Lower lobe of right lung (tissue), 2 donors: ENCODE measurements around the gene CD84. TPM values are rescaled to one million over a fixed set of nuclear protein-coding genes. Genes with fewer than 3 reads are reported as not detected.
"Not testable (repeated sequence)": the region's sequence is repeated elsewhere in the genome, so short reads cannot be mapped to it uniquely, and the experiment has no call there.

Experiments
- ATAC-seq, 2 donors: fragments of 200-7000 bp; cut with Tn5 transposase; one replicate each; pipeline ENCODE4 v1.9.1; 2020 to 2022; ENCODE audit warnings: mild to moderate bottlenecking in 2 of 2, moderate library complexity in 2 of 2
- DNase-seq: peaks from one replicate; pipeline ENCODE4 v3.0.0-alpha.2; 2020
- H3K27ac ChIP-seq: fragments of 200-600 bp; one replicate; pipeline ENCODE4 v1.8.0; 2022
- H3K27me3 ChIP-seq: fragments of 200-600 bp; one replicate; pipeline ENCODE4 v1.8.0; 2022; ENCODE audit warnings: low read depth
- H3K36me3 ChIP-seq: fragments of 200-600 bp; one replicate; pipeline ENCODE4 v1.8.0; 2022; ENCODE audit warnings: mild to moderate bottlenecking
- H3K4me1 ChIP-seq: fragments of 200-600 bp; one replicate; pipeline ENCODE4 v1.8.0; 2022
- H3K4me3 ChIP-seq: fragments of 200-600 bp; one replicate; pipeline ENCODE4 v1.8.0; 2022; ENCODE audit warnings: mild to moderate bottlenecking
- H3K9me3 ChIP-seq: fragments of 200-600 bp; one replicate; pipeline ENCODE4 v1.8.0; 2022
- intact Hi-C: fragments of 100-400 bp; cut with DNase I; formaldehyde crosslinking; loops from one replicate; pipeline ENCODE4 v1.11.0; 2022
- total RNA-seq: library from RNA; stranded (reverse); fragmentation: NEBNext Ultra II Directional; extraction: Animal tissue kit (Norgen Biotek cat#: 25700); gene quantifications from one replicate; pipeline ENCODE4 v1.2.1, GENCODE V29; 2021
- TF ChIP-seq, protein P1 (sequence below): fragments of 200-600 bp; IDR thresholded peaks from one replicate; pipeline ENCODE4 v1.8.0; 2022; ENCODE audit warnings: antibody characterized with exemption, mild to moderate bottlenecking
- donor health status: DM: no; HTN: yes; CAD: no; lungs with severe emphysema.

The CD84 gene
- total RNA-seq, 1 donor from 2014 or later: 24.1 TPM

DNA sequence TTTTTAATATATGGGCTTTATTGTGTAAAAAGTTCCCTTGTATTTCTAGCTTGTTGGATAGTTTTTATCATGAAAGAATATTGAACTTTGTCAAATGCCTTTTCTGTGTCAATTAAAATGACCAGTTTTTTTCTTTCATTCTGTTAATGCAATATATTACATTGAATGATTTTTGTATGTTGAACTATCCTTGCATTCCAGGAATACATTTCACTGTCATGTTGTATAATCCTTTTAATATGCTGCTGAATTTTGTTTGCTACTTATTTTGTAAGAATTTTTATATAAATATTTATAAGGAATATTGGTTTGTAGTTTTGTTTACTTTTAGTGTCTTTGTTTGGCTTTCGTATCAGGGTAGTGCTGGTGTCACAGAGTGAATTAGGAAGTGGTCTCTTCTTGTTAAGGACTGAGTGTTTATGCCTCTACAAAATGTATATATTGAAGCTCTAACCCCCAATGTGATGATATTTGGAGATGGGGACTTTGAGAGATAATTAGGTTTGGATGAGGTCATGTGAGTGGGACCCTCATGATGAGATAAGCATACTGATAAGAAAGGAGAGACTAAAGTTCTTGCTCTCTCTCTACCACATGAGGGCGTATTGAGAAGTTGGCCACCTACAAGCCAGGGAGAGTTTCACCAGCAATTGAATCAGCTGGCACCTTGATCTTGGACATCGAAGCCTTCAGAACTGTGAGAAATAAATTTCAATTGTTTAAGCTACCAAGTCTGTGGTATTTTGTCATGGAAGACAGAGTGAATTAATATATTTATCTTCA lies 44.3 kb downstream of the CD84 start:
- intact Hi-C loops: no loop called here
- TF ChIP-seq, protein P1, sequence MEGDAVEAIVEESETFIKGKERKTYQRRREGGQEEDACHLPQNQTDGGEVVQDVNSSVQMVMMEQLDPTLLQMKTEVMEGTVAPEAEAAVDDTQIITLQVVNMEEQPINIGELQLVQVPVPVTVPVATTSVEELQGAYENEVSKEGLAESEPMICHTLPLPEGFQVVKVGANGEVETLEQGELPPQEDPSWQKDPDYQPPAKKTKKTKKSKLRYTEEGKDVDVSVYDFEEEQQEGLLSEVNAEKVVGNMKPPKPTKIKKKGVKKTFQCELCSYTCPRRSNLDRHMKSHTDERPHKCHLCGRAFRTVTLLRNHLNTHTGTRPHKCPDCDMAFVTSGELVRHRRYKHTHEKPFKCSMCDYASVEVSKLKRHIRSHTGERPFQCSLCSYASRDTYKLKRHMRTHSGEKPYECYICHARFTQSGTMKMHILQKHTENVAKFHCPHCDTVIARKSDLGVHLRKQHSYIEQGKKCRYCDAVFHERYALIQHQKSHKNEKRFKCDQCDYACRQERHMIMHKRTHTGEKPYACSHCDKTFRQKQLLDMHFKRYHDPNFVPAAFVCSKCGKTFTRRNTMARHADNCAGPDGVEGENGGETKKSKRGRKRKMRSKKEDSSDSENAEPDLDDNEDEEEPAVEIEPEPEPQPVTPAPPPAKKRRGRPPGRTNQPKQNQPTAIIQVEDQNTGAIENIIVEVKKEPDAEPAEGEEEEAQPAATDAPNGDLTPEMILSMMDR: no peak
- Histone ChIP-seq H3K9me3 (peaks cover 20% of the 10 kb centered on the region), H3K4me3 (no peak overlapping the region), H3K36me3 (no peaks in the 10 kb centered on the region), H3K4me1 (peaks cover 8% of the 10 kb centered on the region), H3K27ac (no peak overlapping the region), H3K27me3 (no peaks in the 10 kb centered on the region)
- DNase-seq: no peak
- no peak for ATAC-seq

DNA sequence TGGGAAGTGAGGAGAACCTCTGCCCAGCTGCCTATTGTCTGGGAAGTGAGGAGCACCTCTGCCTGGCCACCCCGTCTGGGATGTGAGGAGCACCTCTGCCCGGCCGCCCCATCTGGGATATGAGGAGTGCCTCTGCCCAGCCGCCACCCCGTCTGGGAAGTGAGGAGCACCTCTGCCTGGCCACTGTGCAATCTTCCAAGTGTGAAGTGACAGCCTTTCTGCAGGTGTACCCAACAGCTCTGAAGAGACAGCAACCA lies 46.8 kb downstream of the CD84 start:
- H3K27me3 ChIP-seq, H3K27ac ChIP-seq, H3K4me1 ChIP-seq, H3K4me3 ChIP-seq, H3K36me3 ChIP-seq, ATAC-seq, intact Hi-C loops, DNase-seq: not testable (repeated sequence)
- H3K9me3 ChIP-seq: peaks cover 20% of the 10 kb centered on the region

DNA sequence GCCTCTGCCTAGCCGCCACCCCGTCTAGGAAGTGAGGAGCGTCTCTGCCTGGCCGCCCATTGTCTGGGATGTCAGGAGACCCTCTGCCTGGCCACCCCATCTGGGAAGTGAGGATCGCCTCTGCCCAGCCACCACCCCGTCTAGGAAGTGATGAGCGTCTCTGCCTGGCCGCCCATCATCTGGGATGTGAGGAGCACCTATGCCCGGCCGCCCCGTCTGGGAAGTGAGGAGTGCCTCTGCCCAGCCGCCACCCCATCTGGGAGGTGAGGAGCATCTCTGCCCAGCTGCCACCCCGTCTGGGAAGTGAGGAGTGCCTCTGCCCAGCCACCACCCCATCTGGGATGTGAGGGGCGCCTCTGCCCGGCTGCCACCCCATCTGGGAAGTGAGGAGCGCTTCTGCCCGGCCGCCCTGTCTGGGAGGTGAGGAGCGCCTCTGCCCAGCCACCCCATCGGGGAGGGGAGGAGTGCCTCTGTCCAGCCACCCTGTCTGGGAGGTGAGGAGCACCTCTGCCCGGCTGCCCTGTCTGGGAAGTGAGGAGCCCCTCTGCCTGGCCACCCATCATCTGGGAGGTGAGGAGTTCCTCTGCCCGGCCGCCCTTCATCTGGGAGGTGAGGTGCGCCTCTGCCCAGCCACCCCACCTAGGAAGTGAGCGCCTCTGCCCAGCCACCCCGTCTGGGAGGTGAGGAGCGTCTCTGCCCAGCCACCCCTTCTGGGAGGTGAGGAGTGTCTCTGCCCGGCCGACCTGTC lies 47.3 kb downstream of the CD84 start:
- H3K27ac ChIP-seq, ATAC-seq, H3K4me1 ChIP-seq, H3K36me3 ChIP-seq, intact Hi-C loops, H3K4me3 ChIP-seq, H3K27me3 ChIP-seq, DNase-seq: not testable (repeated sequence)
- peaks cover 20% of the 10 kb centered on the region for H3K9me3 ChIP-seq

DNA sequence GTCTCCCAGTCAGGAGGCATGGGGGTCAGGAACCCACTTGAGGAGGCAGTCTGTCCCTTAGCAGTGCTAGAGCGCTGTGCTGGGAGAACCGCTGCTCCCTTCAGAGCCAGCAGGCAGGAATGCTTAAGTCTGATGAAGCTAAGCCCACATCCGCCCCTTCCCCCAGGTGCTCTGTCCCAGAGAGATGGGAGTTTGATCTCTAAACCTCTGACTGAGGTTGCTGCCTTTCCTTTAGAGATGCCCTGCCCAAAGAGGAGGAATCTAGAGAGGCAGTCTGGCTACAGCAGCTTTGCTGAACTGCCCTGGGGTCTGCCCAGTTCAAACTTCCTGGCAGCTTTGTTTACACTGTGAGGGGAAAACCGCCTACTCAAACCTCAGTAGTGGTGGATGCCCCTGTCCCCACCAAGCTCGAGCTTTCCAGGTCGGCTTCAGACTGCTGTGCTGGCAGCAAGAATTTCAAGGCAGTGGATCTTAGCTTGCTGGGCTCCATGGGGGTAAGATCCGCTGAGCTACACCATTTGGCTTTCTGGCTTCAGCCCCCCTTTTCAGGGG lies 49.8 kb downstream of the CD84 start:
- H3K9me3 ChIP-seq: peaks cover 15% of the 10 kb centered on the region
- H3K4me1 ChIP-seq, H3K27me3 ChIP-seq, DNase-seq, H3K4me3 ChIP-seq, H3K36me3 ChIP-seq, ATAC-seq, intact Hi-C loops, H3K27ac ChIP-seq: not testable (repeated sequence)

DNA sequence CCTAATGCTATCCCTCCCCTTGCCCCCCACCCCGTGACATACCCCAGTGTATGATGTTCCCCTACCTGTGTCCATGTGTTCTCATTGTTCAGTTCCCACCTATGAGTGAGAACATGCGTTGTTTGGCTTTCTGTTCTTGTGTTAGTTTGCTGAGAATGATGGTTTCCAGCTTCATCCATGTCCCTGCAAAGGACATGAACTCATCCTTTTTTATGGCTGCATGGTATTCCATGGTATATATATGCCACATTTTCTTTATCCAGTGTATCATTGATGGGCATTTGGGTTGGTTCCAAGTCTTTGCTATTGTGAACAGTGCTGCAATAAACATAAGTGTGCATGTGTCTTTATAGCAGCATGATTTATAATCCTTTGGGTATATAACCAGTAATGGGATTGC lies 55.5 kb downstream of the CD84 start:
- intact Hi-C loops, ATAC-seq, H3K36me3 ChIP-seq, H3K27ac ChIP-seq, DNase-seq, H3K27me3 ChIP-seq, H3K4me3 ChIP-seq, H3K9me3 ChIP-seq: not testable (repeated sequence)
- peaks cover 14% of the 10 kb centered on the region for H3K4me1 ChIP-seq

DNA sequence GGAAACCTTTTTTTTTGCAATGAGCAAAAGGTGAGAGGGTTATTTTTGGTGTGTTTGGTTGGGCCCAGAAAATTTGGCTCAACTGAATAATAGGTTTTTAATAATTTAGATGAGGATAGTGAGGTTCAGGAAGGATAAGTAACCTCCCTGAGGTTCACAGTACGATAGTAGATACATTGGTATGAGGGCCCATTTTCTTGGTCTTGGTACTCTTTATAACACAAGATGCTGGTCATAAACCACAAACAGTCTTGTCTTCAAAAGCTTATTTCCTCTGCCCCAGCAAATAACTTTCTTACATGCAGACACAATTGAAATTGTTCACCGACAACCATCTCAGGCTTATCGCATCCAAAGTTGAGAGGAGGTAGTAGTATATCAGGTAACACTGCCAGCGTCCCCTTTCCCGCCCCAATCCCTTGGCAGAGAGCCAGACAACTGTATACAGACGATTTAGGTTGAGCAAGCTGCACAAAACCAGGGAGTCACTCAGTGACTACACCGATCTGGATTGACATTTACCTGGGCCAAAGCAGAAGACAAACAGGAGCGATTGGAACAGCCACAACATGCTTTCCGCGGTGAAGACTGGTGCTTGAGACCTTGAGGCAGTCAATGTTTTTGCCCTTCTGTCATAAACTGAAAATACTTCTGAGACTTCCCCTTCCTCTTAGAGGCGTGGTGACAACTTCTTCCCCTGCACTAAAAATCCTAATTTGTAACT lies 56.5 kb downstream of the CD84 start, which contains the start of gene SLAMF6:
SLAMF6 (minus strand) TSS at position 634 of the 724 bp plus-strand sequence; CDS start at position 571, 63 bp downstream.
- TF ChIP-seq, protein P1: no peak
- Histone ChIP-seq H3K4me3 (peak within 1 kb of the TSS; percentile 38), H3K36me3 (no peaks in the 10 kb centered on the region), H3K9me3 (peaks cover 8% of the 10 kb centered on the region), H3K4me1 (peaks cover 14% of the 10 kb centered on the region), H3K27ac (peak within 1 kb of the TSS; percentile 8), H3K27me3 (no peaks in the 10 kb centered on the region)
- ATAC-seq: no peak
- DNase-seq: no peak
- intact Hi-C loops: no loop called here

DNA sequence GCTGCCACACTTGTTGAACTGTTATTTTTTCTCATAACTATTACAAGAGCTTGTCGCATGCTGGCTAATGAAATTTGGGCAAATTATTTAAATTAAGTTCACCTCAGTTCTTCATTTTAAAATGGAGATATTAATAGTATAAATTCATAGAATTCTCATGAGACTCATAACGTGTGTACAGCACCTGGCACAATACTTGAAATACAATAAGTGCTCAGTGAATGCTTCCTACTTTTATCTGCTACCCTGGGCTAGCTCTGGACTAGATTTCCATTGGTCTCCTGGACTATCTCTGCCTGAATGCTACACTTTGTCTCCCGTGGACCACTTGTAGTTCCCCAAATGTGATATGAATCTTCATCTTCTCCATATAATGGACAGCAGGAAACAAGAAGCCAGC lies 57.2 kb downstream of the CD84 start:
- no peak for DNase-seq
- no peaks in the 10 kb centered on the region for H3K27me3 ChIP-seq
- H3K27ac ChIP-seq: peak overlapping the region; percentile 8
- no peaks in the 10 kb centered on the region for H3K36me3 ChIP-seq
- peak overlapping the region; percentile 38 for H3K4me3 ChIP-seq
- ATAC-seq: no peak
- H3K9me3 ChIP-seq: peaks cover 8% of the 10 kb centered on the region
- TF ChIP-seq, protein P1: no peak
- H3K4me1 ChIP-seq: peaks cover 14% of the 10 kb centered on the region
- intact Hi-C loops: no loop called here
